Hepatocyte (in vitro differentiated cells): ENCODE data around the gene NPAS3.

Source experiments
- EZH2phosphoT487 ChIP-seq: fragments of 200-600 bp; sonication (generic); IDR thresholded peaks from one replicate; pipeline ENCODE4 v1.6.1; 2018; ENCODE audit warnings: antibody characterized with exemption, mild to moderate bottlenecking, low read depth, moderate library complexity; ENCODE audit not compliant: unreplicated experiment, severe bottlenecking
- TF ChIP-seq, protein P1 (sequence below): fragments of 200-600 bp; sonication (generic); IDR thresholded peaks from 2 replicates; pipeline ENCODE4 v1.5.1; 2016; ENCODE audit warnings: antibody characterized with exemption, mild to moderate bottlenecking; ENCODE audit not compliant: poor library complexity

- TF ChIP-seq EZH2phosphoT487 = no peak
- TF ChIP-seq, protein P1, sequence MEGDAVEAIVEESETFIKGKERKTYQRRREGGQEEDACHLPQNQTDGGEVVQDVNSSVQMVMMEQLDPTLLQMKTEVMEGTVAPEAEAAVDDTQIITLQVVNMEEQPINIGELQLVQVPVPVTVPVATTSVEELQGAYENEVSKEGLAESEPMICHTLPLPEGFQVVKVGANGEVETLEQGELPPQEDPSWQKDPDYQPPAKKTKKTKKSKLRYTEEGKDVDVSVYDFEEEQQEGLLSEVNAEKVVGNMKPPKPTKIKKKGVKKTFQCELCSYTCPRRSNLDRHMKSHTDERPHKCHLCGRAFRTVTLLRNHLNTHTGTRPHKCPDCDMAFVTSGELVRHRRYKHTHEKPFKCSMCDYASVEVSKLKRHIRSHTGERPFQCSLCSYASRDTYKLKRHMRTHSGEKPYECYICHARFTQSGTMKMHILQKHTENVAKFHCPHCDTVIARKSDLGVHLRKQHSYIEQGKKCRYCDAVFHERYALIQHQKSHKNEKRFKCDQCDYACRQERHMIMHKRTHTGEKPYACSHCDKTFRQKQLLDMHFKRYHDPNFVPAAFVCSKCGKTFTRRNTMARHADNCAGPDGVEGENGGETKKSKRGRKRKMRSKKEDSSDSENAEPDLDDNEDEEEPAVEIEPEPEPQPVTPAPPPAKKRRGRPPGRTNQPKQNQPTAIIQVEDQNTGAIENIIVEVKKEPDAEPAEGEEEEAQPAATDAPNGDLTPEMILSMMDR = no peak
Measured at GRCh38 chr14:33009673-33010072, 71.0 kb downstream of the NPAS3 start.
